GM18868 (cell line): Measurements from ENCODE around the gene CMIP.

Experiments
- ATAC-seq: cut with Tn5 transposase; IDR thresholded peaks from one replicate; pipeline ENCODE4 v1.9.1; 2021; ENCODE audit warnings: mild to moderate bottlenecking, moderate library complexity; ENCODE audit not compliant: unreplicated experiment

Gene CMIP

GRCh38 chr16:81748476-81749198, 304.0 kb downstream of the CMIP start:
- ATAC-seq, result peak; percentile 23

GRCh38 chr16:81752225-81752875, 307.7 kb downstream of the CMIP start:
- ATAC-seq, result peak; percentile 93

- ATAC-seq, result no peak
Measured at GRCh38 chr16:81752876-81753227, 308.2 kb downstream of the CMIP start.

- ATAC-seq, result no peak
Measured at GRCh38 chr16:81754858-81755257, 310.2 kb downstream of the CMIP start.

- ATAC-seq, result no peak
Measured at GRCh38 chr16:81755915-81756614, 311.5 kb downstream of the CMIP start.

GRCh38 chr16:81756615-81757356, 312.2 kb downstream of the CMIP start:
- ATAC-seq, result no peak

- ATAC-seq, result no peak
Measured at GRCh38 chr16:81758376-81758775, 313.8 kb downstream of the CMIP start.
